ENCODE measurements around the gene SPTB.

SPTB gene

DNA sequence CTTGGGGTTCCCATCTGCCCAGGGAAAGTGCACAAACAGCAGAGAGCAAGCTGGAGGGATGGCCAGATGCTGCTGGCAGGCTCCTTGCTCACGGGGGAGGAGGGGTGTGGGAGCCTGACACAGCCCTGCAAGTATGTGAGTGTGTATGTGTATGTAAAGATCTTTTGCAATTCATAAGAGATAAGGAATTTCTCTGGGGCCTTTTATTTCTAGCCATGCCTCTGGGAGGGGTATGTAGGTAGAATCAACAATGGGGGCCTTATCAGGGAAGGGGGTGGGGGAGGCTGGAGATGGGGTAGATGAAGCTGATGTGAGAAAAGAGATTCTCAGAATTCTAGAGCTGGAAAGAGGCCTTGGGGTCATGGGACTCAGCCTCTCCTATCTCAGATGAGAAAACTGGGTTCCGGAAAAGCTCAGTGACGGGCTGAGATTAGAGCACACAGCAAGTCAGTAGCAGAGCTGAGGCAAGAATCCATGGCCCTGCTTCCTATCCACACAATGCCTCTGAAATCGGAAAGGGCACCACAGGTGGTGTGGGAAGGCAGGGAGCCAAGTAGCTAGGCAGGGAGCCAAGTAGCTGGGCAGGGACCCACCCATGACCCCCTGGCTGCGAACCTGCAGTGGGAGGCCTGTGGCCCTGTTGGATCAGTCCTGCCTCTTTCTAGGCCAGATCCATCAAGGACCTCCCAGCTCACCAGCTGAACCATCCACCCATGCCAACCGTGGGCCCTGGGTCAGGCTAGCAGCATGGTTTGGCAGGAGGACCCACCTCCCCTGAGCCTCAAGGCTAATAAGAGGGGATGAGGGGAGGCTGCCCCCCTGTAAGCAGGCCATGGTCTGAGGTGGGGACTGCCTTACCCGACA, 120.8 kb downstream of the SPTB start:
- H3K9ac ChIP-seq (ENCODE audit: low read depth in 1 of 2, low read length in 2 of 2): no peak overlapping the region
- H3K9me3 ChIP-seq (ENCODE audit: control insufficient read depth in 1 of 2, low read length in 2 of 2): no peaks in the 10 kb centered on the region
- H3K4me1 ChIP-seq (ENCODE audit: control insufficient read depth in 1 of 2, insufficient read depth in 2 of 2, low read length in 2 of 2): peaks cover 57 to 58% of the 10 kb centered on the region in 2 donors
- H3K27me3 ChIP-seq (ENCODE audit: control insufficient read depth in 1 of 2, insufficient read depth in 2 of 2, low read length in 2 of 2): peaks cover 5% of the 10 kb centered on the region in 2 donors
- no peak overlapping the region for H3K27ac ChIP-seq (ENCODE audit: low read depth, low read length)
- no peaks in the 10 kb centered on the region for H3K36me3 ChIP-seq (ENCODE audit: control insufficient read depth in 1 of 2, insufficient read depth in 2 of 2, low read length in 2 of 2)
- no peak overlapping the region for H3K4me3 ChIP-seq (ENCODE audit: low read depth in 1 of 2, low read length in 2 of 2)

DNA sequence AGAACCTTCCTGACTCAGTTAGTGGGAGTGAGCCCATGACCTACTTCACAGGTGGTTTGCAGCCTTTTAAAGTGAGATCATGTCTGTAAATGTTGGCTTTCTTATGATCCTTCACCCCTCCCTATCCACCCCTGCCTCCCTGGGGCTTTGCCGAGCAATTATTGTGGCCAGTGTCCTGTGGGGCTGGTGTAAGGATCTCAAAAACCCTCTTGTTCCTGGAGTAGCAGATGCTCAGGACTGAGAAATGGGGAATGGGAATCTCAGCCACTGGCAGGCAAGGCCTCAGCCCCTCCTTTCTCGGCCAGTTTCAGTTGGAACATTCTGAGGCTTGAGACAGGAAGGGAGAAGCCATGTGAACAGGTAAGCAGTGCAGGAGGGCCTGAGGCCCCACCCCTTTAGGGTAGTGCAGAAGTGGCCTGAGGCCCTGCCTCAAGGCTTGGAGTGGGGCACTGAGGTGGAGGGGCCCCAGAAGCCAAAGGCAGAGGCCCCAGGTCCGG, 121.6 kb downstream of the SPTB start:
- peaks cover 54 to 58% of the 10 kb centered on the region in 2 donors for H3K4me1 ChIP-seq (ENCODE audit: control insufficient read depth in 1 of 2, insufficient read depth in 2 of 2, low read length in 2 of 2)

GRCh38 chr14:64757601-64758000, 122.1 kb downstream of the SPTB start:
- Histone ChIP-seq H3K4me3 (ENCODE audit: low read depth in 1 of 2, low read length in 2 of 2) (no peak overlapping the region), H3K27me3 (ENCODE audit: control insufficient read depth in 1 of 2, insufficient read depth in 2 of 2, low read length in 2 of 2) (peaks cover 5% of the 10 kb centered on the region in 2 donors), H3K4me1 (ENCODE audit: control insufficient read depth in 1 of 2, insufficient read depth in 2 of 2, low read length in 2 of 2) (peaks cover 49 to 56% of the 10 kb centered on the region in 2 donors), H3K27ac (ENCODE audit: low read depth, low read length) (no peak overlapping the region), H3K9ac (ENCODE audit: low read depth in 1 of 2, low read length in 2 of 2) (no peak overlapping the region), H3K36me3 (ENCODE audit: control insufficient read depth in 1 of 2, insufficient read depth in 2 of 2, low read length in 2 of 2) (no peaks in the 10 kb centered on the region), H3K9me3 (ENCODE audit: control insufficient read depth in 1 of 2, low read length in 2 of 2) (no peaks in the 10 kb centered on the region)

More for the DNA sequence above, 121.6 kb downstream of the SPTB start:
- peaks cover 5% of the 10 kb centered on the region in 2 donors for H3K27me3 ChIP-seq (ENCODE audit: control insufficient read depth in 1 of 2, insufficient read depth in 2 of 2, low read length in 2 of 2)
- H3K9me3 ChIP-seq (ENCODE audit: control insufficient read depth in 1 of 2, low read length in 2 of 2): no peaks in the 10 kb centered on the region
- no peak overlapping the region for H3K9ac ChIP-seq (ENCODE audit: low read depth in 1 of 2, low read length in 2 of 2)
- no peak overlapping the region for H3K4me3 ChIP-seq (ENCODE audit: low read depth in 1 of 2, low read length in 2 of 2)
- no peak overlapping the region for H3K27ac ChIP-seq (ENCODE audit: low read depth, low read length)
- H3K36me3 ChIP-seq (ENCODE audit: control insufficient read depth in 1 of 2, insufficient read depth in 2 of 2, low read length in 2 of 2): no peaks in the 10 kb centered on the region

DNA sequence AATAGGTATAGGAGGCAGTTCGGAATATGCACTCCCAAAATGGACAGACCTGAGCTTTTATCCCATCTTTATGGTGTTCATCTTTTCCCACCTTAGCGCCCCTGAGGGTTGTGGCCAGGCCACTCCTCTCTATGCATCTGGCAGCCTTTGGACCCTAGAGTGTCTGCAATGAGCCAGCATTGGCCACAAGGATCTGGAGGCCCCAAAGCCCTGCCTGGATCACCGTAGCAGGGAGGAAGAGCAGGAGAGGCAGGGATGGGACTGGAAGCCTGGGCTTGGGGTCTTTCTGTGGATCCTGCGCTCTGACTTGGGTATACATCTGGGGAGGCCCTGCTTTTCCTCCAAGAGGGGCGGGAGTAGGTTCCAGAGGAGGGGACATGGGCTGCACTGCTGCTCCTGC, 123.0 kb downstream of the SPTB start:
- peaks cover 5% of the 10 kb centered on the region in 2 donors for H3K27me3 ChIP-seq (ENCODE audit: control insufficient read depth in 1 of 2, insufficient read depth in 2 of 2, low read length in 2 of 2)
- H3K9me3 ChIP-seq (ENCODE audit: control insufficient read depth in 1 of 2, low read length in 2 of 2): no peaks in the 10 kb centered on the region
- no peaks in the 10 kb centered on the region for H3K36me3 ChIP-seq (ENCODE audit: control insufficient read depth in 1 of 2, insufficient read depth in 2 of 2, low read length in 2 of 2)
- no peak overlapping the region for H3K4me3 ChIP-seq (ENCODE audit: low read depth in 1 of 2, low read length in 2 of 2)
- H3K9ac ChIP-seq (ENCODE audit: low read depth in 1 of 2, low read length in 2 of 2): no peak overlapping the region
- H3K4me1 ChIP-seq (ENCODE audit: control insufficient read depth in 1 of 2, insufficient read depth in 2 of 2, low read length in 2 of 2): peaks cover 40 to 47% of the 10 kb centered on the region in 2 donors
- no peak overlapping the region for H3K27ac ChIP-seq (ENCODE audit: low read depth, low read length)

DNA sequence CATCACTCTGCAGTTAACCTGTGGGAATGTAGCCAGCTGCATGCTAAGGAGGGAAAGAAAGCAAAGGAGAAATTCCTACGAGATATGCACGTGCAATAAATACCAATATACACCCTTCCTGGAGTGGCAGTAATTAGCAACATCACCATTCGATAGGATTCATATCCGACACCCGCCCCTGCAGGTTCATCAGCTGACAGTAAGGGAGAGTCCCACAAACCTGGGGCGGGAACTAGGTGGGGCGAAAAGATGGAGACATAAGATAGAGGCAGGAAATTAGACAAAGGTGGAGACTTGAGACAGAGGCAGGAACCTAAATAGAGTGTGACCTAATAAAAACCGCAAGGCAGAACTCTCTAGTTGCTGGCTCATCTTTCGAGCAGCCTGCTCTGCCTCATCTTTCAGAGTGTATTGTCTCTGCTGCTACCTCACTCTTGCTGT, 123.9 kb downstream of the SPTB start:
- Histone ChIP-seq H3K9me3 (ENCODE audit: control insufficient read depth in 1 of 2, low read length in 2 of 2) (no peaks in the 10 kb centered on the region), H3K9ac (ENCODE audit: low read depth in 1 of 2, low read length in 2 of 2) (no peak overlapping the region), H3K4me1 (ENCODE audit: control insufficient read depth in 1 of 2, insufficient read depth in 2 of 2, low read length in 2 of 2) (peaks cover 31 to 41% of the 10 kb centered on the region in 2 donors), H3K27me3 (ENCODE audit: control insufficient read depth in 1 of 2, insufficient read depth in 2 of 2, low read length in 2 of 2) (peaks cover 4 to 5% of the 10 kb centered on the region in 2 donors), H3K4me3 (ENCODE audit: low read depth in 1 of 2, low read length in 2 of 2) (no peak overlapping the region), H3K36me3 (ENCODE audit: control insufficient read depth in 1 of 2, insufficient read depth in 2 of 2, low read length in 2 of 2) (no peaks in the 10 kb centered on the region), H3K27ac (ENCODE audit: low read depth, low read length) (no peak overlapping the region)

DNA sequence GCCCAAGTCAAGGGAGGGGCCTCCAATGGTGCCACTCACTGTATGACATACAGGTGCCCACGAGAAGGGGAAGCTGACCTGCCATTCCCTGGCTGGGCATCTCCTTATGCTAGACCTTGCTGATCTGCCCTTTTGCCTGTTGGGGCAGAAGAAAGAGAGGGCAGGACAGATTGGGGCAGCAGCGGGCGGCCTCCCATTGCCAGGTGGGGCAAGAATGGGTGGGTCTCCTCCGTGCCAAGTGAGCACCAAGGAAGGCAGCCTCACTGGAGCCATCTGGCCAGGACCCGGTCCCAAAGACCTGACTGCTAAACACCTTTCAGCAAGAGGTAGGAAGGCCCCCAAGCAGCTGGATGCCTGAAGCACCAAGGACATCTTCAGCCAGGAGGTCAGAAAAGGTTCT, 125.0 kb downstream of the SPTB start:
- no peaks in the 10 kb centered on the region for H3K36me3 ChIP-seq (ENCODE audit: control insufficient read depth in 1 of 2, insufficient read depth in 2 of 2, low read length in 2 of 2)
- H3K9me3 ChIP-seq (ENCODE audit: control insufficient read depth in 1 of 2, low read length in 2 of 2): no peaks in the 10 kb centered on the region
- H3K9ac ChIP-seq (ENCODE audit: low read depth in 1 of 2, low read length in 2 of 2): no peak overlapping the region
- H3K27ac ChIP-seq (ENCODE audit: low read depth, low read length): no peak overlapping the region
- peaks cover 31 to 41% of the 10 kb centered on the region in 2 donors for H3K4me1 ChIP-seq (ENCODE audit: control insufficient read depth in 1 of 2, insufficient read depth in 2 of 2, low read length in 2 of 2)
- H3K27me3 ChIP-seq (ENCODE audit: control insufficient read depth in 1 of 2, insufficient read depth in 2 of 2, low read length in 2 of 2): peaks cover 0 to 5% of the 10 kb centered on the region in 2 donors
- H3K4me3 ChIP-seq (ENCODE audit: low read depth in 1 of 2, low read length in 2 of 2): no peak overlapping the region

GRCh38 chr14:64753999-64754398, 125.7 kb downstream of the SPTB start:
- Histone ChIP-seq H3K9ac (ENCODE audit: low read depth in 1 of 2, low read length in 2 of 2) (no peak overlapping the region), H3K4me3 (ENCODE audit: low read depth in 1 of 2, low read length in 2 of 2) (no peak overlapping the region), H3K9me3 (ENCODE audit: control insufficient read depth in 1 of 2, low read length in 2 of 2) (no peaks in the 10 kb centered on the region), H3K27ac (ENCODE audit: low read depth, low read length) (no peak overlapping the region), H3K4me1 (ENCODE audit: control insufficient read depth in 1 of 2, insufficient read depth in 2 of 2, low read length in 2 of 2) (peaks cover 31 to 38% of the 10 kb centered on the region in 2 donors), H3K36me3 (ENCODE audit: control insufficient read depth in 1 of 2, insufficient read depth in 2 of 2, low read length in 2 of 2) (no peaks in the 10 kb centered on the region), H3K27me3 (ENCODE audit: control insufficient read depth in 1 of 2, insufficient read depth in 2 of 2, low read length in 2 of 2) (peaks cover 0 to 5% of the 10 kb centered on the region in 2 donors)

DNA sequence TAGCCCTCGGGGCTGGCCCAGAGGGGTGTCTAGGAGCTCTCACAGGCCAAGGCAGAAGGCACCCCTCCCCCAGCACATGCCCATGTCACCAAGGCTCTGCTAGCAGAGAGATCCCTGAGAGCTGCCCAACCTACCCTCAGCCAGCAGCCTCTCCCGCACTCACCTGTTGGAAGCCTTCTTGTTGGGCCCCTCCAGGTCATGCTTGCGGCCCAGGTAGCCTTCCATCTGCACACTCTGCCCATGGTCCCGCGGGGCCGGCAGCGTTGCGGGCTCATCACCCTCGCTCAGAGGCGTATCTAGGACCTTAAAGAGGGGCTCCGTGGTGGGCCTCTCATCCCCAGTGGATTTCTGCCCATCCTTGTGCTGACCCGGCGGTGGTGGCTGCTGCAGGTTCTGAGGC, 126.3 kb downstream of the SPTB start:
- Histone ChIP-seq H3K9me3 (ENCODE audit: control insufficient read depth in 1 of 2, low read length in 2 of 2) (no peaks in the 10 kb centered on the region), H3K27me3 (ENCODE audit: control insufficient read depth in 1 of 2, insufficient read depth in 2 of 2, low read length in 2 of 2) (peaks cover 0 to 5% of the 10 kb centered on the region in 2 donors), H3K4me1 (ENCODE audit: control insufficient read depth in 1 of 2, insufficient read depth in 2 of 2, low read length in 2 of 2) (peaks cover 28 to 31% of the 10 kb centered on the region in 2 donors), H3K4me3 (ENCODE audit: low read depth in 1 of 2, low read length in 2 of 2) (no peak overlapping the region), H3K27ac (ENCODE audit: low read depth, low read length) (no peak overlapping the region), H3K36me3 (ENCODE audit: control insufficient read depth in 1 of 2, insufficient read depth in 2 of 2, low read length in 2 of 2) (no peaks in the 10 kb centered on the region), H3K9ac (ENCODE audit: low read depth in 1 of 2, low read length in 2 of 2) (no peak overlapping the region)

DNA sequence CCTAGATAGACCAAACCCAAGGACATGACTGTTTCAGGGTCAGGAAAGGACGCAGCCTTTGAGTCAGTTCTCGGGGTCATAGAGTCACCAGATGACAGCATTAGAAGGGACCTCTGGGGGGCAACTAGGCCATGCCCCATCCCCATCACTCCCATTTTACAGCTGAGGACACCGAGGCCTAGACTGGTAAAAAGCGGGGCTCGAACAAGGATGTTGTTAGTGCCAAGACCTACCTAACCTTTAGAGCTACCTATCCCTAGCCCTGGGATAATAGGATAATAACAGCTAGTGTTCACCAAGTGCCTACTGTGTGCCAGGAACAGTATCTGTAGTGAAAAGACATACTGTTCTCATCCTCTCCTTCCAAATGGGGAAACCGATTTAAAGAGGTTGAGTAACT, 126.8 kb downstream of the SPTB start:
- Histone ChIP-seq H3K4me3 (ENCODE audit: low read depth in 1 of 2, low read length in 2 of 2) (no peak overlapping the region), H3K27ac (ENCODE audit: low read depth, low read length) (no peak overlapping the region), H3K36me3 (ENCODE audit: control insufficient read depth in 1 of 2, insufficient read depth in 2 of 2, low read length in 2 of 2) (peaks cover 0 to 1% of the 10 kb centered on the region in 2 donors), H3K9me3 (ENCODE audit: control insufficient read depth in 1 of 2, low read length in 2 of 2) (no peaks in the 10 kb centered on the region), H3K27me3 (ENCODE audit: control insufficient read depth in 1 of 2, insufficient read depth in 2 of 2, low read length in 2 of 2) (peaks cover 0 to 5% of the 10 kb centered on the region in 2 donors), H3K4me1 (ENCODE audit: control insufficient read depth in 1 of 2, insufficient read depth in 2 of 2, low read length in 2 of 2) (peaks cover 23 to 27% of the 10 kb centered on the region in 2 donors), H3K9ac (ENCODE audit: low read depth in 1 of 2, low read length in 2 of 2) (no peak overlapping the region)

- no peaks in the 10 kb centered on the region for H3K4me1 ChIP-seq (ENCODE audit: control insufficient read depth in 1 of 2, insufficient read depth in 2 of 2, low read length in 2 of 2)
- H3K27ac ChIP-seq (ENCODE audit: low read depth, low read length): no peak overlapping the region
- H3K27me3 ChIP-seq (ENCODE audit: control insufficient read depth in 1 of 2, insufficient read depth in 2 of 2, low read length in 2 of 2): no peaks in the 10 kb centered on the region
- H3K9ac ChIP-seq (ENCODE audit: low read depth in 1 of 2, low read length in 2 of 2): no peak overlapping the region
- H3K36me3 ChIP-seq (ENCODE audit: control insufficient read depth in 1 of 2, insufficient read depth in 2 of 2, low read length in 2 of 2): peaks cover 5 to 16% of the 10 kb centered on the region in 2 donors
- H3K9me3 ChIP-seq (ENCODE audit: control insufficient read depth in 1 of 2, low read length in 2 of 2): no peaks in the 10 kb centered on the region
- H3K4me3 ChIP-seq (ENCODE audit: low read depth in 1 of 2, low read length in 2 of 2): no peak overlapping the region
Measured at GRCh38 chr14:64748995-64749714, 130.6 kb downstream of the SPTB start.
